HCT116 (cell line): ENCODE measurements around the gene VASH2. TPM values are rescaled to one million over a fixed set of nuclear protein-coding genes. Genes with fewer than 3 reads are reported as not detected.

ENCODE experiments used
- ATAC-seq: fragments of 200-7000 bp; cut with Tn5 transposase; 2 replicates; pipeline ENCODE4 v1.9.1; 2020; ENCODE audit warnings: mild to moderate bottlenecking, moderate library complexity
- Bru-seq: library from RNA; stranded (reverse); fragments of 400-500 nt; gene quantifications from one replicate; lab custom pipeline; 2021; lab: Mats Ljungman, UMichigan
- BruChase-seq, 2 experiments: library from RNA; stranded (reverse); fragments of 400-500 nt; gene quantifications; one replicate each; lab custom pipeline; 2021; lab: Mats Ljungman, UMichigan
- BruUV-seq: library from RNA; stranded (reverse); fragments of 400-500 nt; replicated peaks from 2 replicates; lab custom pipeline; 2021; lab: Mats Ljungman, UMichigan
- CTCF ChIA-PET: fragments of 300-600 bp; sonication (Branson Sonifier 250); formaldehyde crosslinking; loops from one replicate; lab custom pipeline; 2021; ENCODE audit warnings: antibody characterized with exemption; lab: Charles Lee
- POLR2A ChIA-PET: fragments of 300-600, 350-600 bp; sonication (Branson Sonifier 250); formaldehyde crosslinking; loops from one replicate; lab custom pipeline; 2021; ENCODE audit warnings: antibody characterized with exemption; lab: Charles Lee
- RAD21 ChIA-PET, 2 experiments: fragments of 300-600 bp; sonication (Branson Sonifier 250); formaldehyde crosslinking; loops; one replicate each; lab custom pipeline; 2023; ENCODE audit warnings: low total read pairs in 2 of 2; ENCODE audit not compliant: uncharacterized antibody in 2 of 2, unreplicated experiment in 2 of 2, low non-redundant PET in 1 of 2; lab: Charles Lee
- DNase-seq: peaks from one replicate; pipeline ENCODE4 v3.0.0-alpha.2; 2010; ENCODE audit warnings: low read depth, low spot score
- H2AFZ ChIP-seq: fragments of 200-600 bp; shearing (Covaris generic), sonication (generic); 2 replicates; pipeline ENCODE4 v1.6.1; 2017; ENCODE audit warnings: low read depth, mixed run types, mixed read lengths, antibody characterized with exemption, low read length; ENCODE audit not compliant: poor library complexity, severe bottlenecking
- H3K27ac ChIP-seq: 2 replicates; pipeline ENCODE4 v1.5.1; 2012; ENCODE audit warnings: low read depth, low read length
- H3K27me3 ChIP-seq: fragments of 200-600 bp; sonication (generic); 2 replicates; pipeline ENCODE4 v1.6.1; 2016; ENCODE audit warnings: mixed run types, low read length, mixed read lengths; ENCODE audit not compliant: insufficient read depth
- H3K36me3 ChIP-seq, 2 experiments: fragments of 200-500 bp in 1 of 2; fragments of 200-600 bp in 1 of 2; sonication (Bioruptor generic) in 1 of 2; sonication (generic) in 1 of 2; 2 replicates each; pipeline versions ENCODE4 v1.5.1 to v1.6.1; 2014 to 2016; ENCODE audit warnings: low read length in 2 of 2, inconsistent platforms in 1 of 2, mixed read lengths in 1 of 2, mixed run types in 1 of 2; ENCODE audit not compliant: insufficient read depth in 2 of 2, control insufficient read depth in 1 of 2
- H3K4me1 ChIP-seq, 2 experiments: fragments of 200-600 bp in 1 of 2; sonication (generic) in 1 of 2; 2 replicates each; pipeline versions ENCODE4 v1.5.1 to v1.6.1; 2012 to 2017; ENCODE audit warnings: low read length in 2 of 2, inconsistent platforms in 1 of 2, mild to moderate bottlenecking in 1 of 2, mixed read lengths in 1 of 2, mixed run types in 1 of 2, moderate library complexity in 1 of 2; ENCODE audit not compliant: insufficient read depth in 2 of 2, control insufficient read depth in 1 of 2
- H3K4me2 ChIP-seq: fragments of 200-600 bp; sonication (generic); 2 replicates; pipeline ENCODE4 v1.6.1; 2017; ENCODE audit warnings: mixed run types, low read length, mixed read lengths
- H3K4me3 ChIP-seq, 2 experiments: fragments of 200-600 bp in 1 of 2; sonication (generic) in 1 of 2; replicated peaks in 1 of 2; 2 replicates each; pipeline ENCODE4 v1.5.1; 2011 to 2016; ENCODE audit warnings: low read length in 2 of 2, control low read depth in 1 of 2, low read depth in 1 of 2, mild to moderate bottlenecking in 1 of 2, mixed read lengths in 1 of 2, mixed run types in 1 of 2
- H3K79me2 ChIP-seq: fragments of 200-600 bp; sonication (generic); 2 replicates; pipeline ENCODE4 v1.6.1; 2017; ENCODE audit warnings: mild to moderate bottlenecking, mixed run types, low read length, moderate library complexity, mixed read lengths; ENCODE audit not compliant: insufficient read depth
- H3K9ac ChIP-seq: fragments of 200-600 bp; sonication (generic); 2 replicates; pipeline ENCODE4 v1.6.1; 2016; ENCODE audit warnings: low read length, mixed read lengths
- H3K9me2 ChIP-seq: fragments of 200-600 bp; sonication (generic), shearing (Covaris generic); 2 replicates; pipeline ENCODE4 v1.6.1; 2017; ENCODE audit warnings: mixed run types, mild to moderate bottlenecking, moderate library complexity; ENCODE audit not compliant: insufficient read depth
- H3K9me3 ChIP-seq, 2 experiments: fragments of 200-500 bp in 1 of 2; fragments of 200-600 bp in 1 of 2; sonication (Bioruptor generic) in 1 of 2; sonication (generic) in 1 of 2; 2 replicates each; pipeline ENCODE4 v1.6.1; 2014 to 2017; ENCODE audit warnings: low read length in 2 of 2, mixed read lengths in 2 of 2, inconsistent platforms in 1 of 2, low read depth in 1 of 2, mild to moderate bottlenecking in 1 of 2, mixed run types in 1 of 2, moderate library complexity in 1 of 2; ENCODE audit not compliant: control insufficient read depth in 1 of 2, insufficient read depth in 1 of 2
- H4K20me1 ChIP-seq: fragments of 200-600 bp; sonication (generic), shearing (Covaris generic); 2 replicates; pipeline ENCODE4 v1.6.1; 2017; ENCODE audit warnings: mixed run types, mild to moderate bottlenecking, moderate library complexity; ENCODE audit not compliant: insufficient read depth
- CBX3 ChIP-seq: IDR thresholded peaks from 2 replicates; pipeline ENCODE4 v1.6.1; 2012; ENCODE audit warnings: low read depth
- CEBPB ChIP-seq: IDR thresholded peaks from 2 replicates; pipeline ENCODE4 v1.6.1; 2012; ENCODE audit warnings: low read depth
- JUND ChIP-seq: IDR thresholded peaks from 2 replicates; pipeline ENCODE4 v1.6.1; 2012
- MAX ChIP-seq: IDR thresholded peaks from 2 replicates; pipeline ENCODE4 v1.6.1; 2012
- POLR2AphosphoS5 ChIP-seq: IDR thresholded peaks from 2 replicates; pipeline ENCODE4 v1.6.1; 2011; ENCODE audit warnings: mild to moderate bottlenecking, low read depth, low read length, moderate library complexity
- RAD21 ChIP-seq: IDR thresholded peaks from 2 replicates; pipeline ENCODE4 v1.6.1; 2012; ENCODE audit warnings: low read depth, mild to moderate bottlenecking
- REST ChIP-seq: IDR thresholded peaks from 2 replicates; pipeline ENCODE4 v1.6.1; 2012; ENCODE audit warnings: low read depth
- SIN3A ChIP-seq: IDR thresholded peaks from 2 replicates; pipeline ENCODE4 v1.6.1; 2012; ENCODE audit warnings: low read depth
- SP1 ChIP-seq: IDR thresholded peaks from 2 replicates; pipeline ENCODE4 v1.6.1; 2012; ENCODE audit warnings: low read depth
- SRF ChIP-seq: IDR thresholded peaks from 2 replicates; pipeline ENCODE4 v1.6.1; 2012; ENCODE audit warnings: low read depth
- TCF7L2 ChIP-seq: IDR thresholded peaks from 2 replicates; pipeline ENCODE4 v1.7.0; 2011; ENCODE audit warnings: borderline replicate concordance, inconsistent platforms; ENCODE audit not compliant: insufficient read depth, insufficient read length; ENCODE audit errors: extremely low read depth
- ZBTB33 ChIP-seq: IDR thresholded peaks from 2 replicates; pipeline ENCODE4 v1.6.1; 2011; ENCODE audit warnings: mild to moderate bottlenecking, low read length, moderate library complexity; ENCODE audit not compliant: insufficient replicate concordance; ENCODE audit errors: extremely low read depth
- ZNF274 ChIP-seq: fragments of 200-500 bp; sonication (Bioruptor generic); IDR thresholded peaks from 2 replicates; pipeline ENCODE4 v1.6.1; 2014; ENCODE audit warnings: mild to moderate bottlenecking, low read depth, low read length, inconsistent platforms
- intact Hi-C: fragments of 100-400 bp; cut with micrococcal nuclease; formaldehyde crosslinking; loops from 2 replicates; pipeline ENCODE4 v1.10.0; 2022
- long read RNA-seq: library from polyadenylated mRNA; unstranded; transcript quantifications from one replicate; pipeline ENCODE4 v2.0.0, GENCODE V29; 2021; ENCODE audit not compliant: unreplicated experiment
- polyA plus RNA-seq: library from polyadenylated mRNA; unstranded; fragments of >200 nt; gene quantifications from 2 replicates; pipeline ENCODE4 v1.2.1, GENCODE V29; 2012; ENCODE audit warnings: missing spikeins
- total RNA-seq: library from RNA; stranded (reverse); gene quantifications from one replicate; pipeline ENCODE4 v1.2.1, GENCODE V29; 2021; ENCODE audit not compliant: unreplicated experiment

Gene VASH2
- total RNA-seq (5.7 TPM), Bru-seq, nascent RNA (percentile 41 among the genes with signal in this experiment), BruChase-seq, experiment 1, labeled RNA remaining after a 6-hour chase (percentile 38 among the genes with signal in this experiment), BruChase-seq, experiment 2, labeled RNA remaining after a 2-hour chase (percentile 49 among the genes with signal in this experiment)
- 1.3 and 1.7 TPM in 2 replicates for polyA plus RNA-seq
- long read RNA-seq, partial matches to known transcripts: 0 of 6 reads
- long read RNA-seq, other reads (novel, unspliced or antisense): 5 of 6 reads

- Histone ChIP-seq H3K36me3 (0 out of 4 replicates have a peak, but pooled peaks cover 0 to 2% of the 10 kb centered on the region in 2 experiments), H2AFZ (peak within 1 kb of the TSS; percentile 52)
- POLR2A ChIA-PET: no interaction called here
- TF ChIP-seq MAX: peak; percentile 65
- no peak for TF ChIP-seq TCF7L2
- TF ChIP-seq SIN3A: no peak
- no peak for TF ChIP-seq REST
- no peak for TF ChIP-seq CEBPB
- no peak for TF ChIP-seq CBX3
- TF ChIP-seq POLR2AphosphoS5: no peak; the same call in 1 of the 2 replicates
- no peak for TF ChIP-seq JUND
- peak; percentile 66 for TF ChIP-seq SP1
- TF ChIP-seq ZBTB33: no peak
- no peak for TF ChIP-seq RAD21
- TF ChIP-seq SRF: no peak
- TF ChIP-seq ZNF274: no peak
- TF ChIP-seq, all 23 proteins: peak for 2
- ATAC-seq (peak; percentile 100), DNase-seq (peak; percentile 57)
- no TSS peak for BruUV-seq
- CTCF ChIA-PET: no interaction called here
- Histone ChIP-seq H4K20me1 (no peaks in the 10 kb centered on the region), H3K9me3 (no peaks in the 10 kb centered on the region), H3K79me2 (no peaks in the 10 kb centered on the region), H3K4me1 (peaks cover 2 to 13% of the 10 kb centered on the region in 2 experiments; a peak in 3 of 4 replicates), H3K27me3 (no peaks in the 10 kb centered on the region), H3K27ac (no peak within 1 kb of the TSS; the same call in 1 of the 2 replicates), H3K4me2 (peak within 1 kb of the TSS; percentile 83), H3K9me2 (no peaks in the 10 kb centered on the region), H3K4me3 (peak within 1 kb of the TSS; percentile 48 to 61), H3K9ac (peak within 1 kb of the TSS; percentile 55)
- RAD21 ChIA-PET: no interaction called here
- intact Hi-C loops: no loop called here
Measured at GRCh38 chr1:212950243-212951125, at the start of gene VASH2. Gene VASH2 (plus strand): TSS chr1:212950541. CDS start chr1:212951543, 1,002 bp downstream.
